ENCODE data around the gene C17orf107. TPM values are rescaled to one million over a fixed set of nuclear protein-coding genes. Genes with fewer than 3 reads are reported as not detected.

C17orf107 gene
- total and polyA plus RNA-seq, 2 of the 13 experiments (the other 11 are each of a cell fraction or from before 2014, with no cell fraction given), result 0.20 to 0.59 TPM

GRCh38 chr17:4948931-4949320 lies 49.6 kb downstream of the C17orf107 start (continued):
- TF ChIP-seq MED13 (CRISPR knock-in tag; IDR thresholded peaks at IDR 0.05) (0 out of 2 replicates have a peak, but pooled peaks have one; percentile 4), ZNF841 (CRISPR knock-in tag; IDR thresholded peaks at IDR 0.05; ENCODE audit: borderline replicate concordance) (no peak), THYN1 (CRISPR knock-in tag; IDR thresholded peaks at IDR 0.05; ENCODE audit: borderline replicate concordance, low read depth) (no peak), ZNF24 (IDR thresholded peaks at IDR 0.05) (no peak), MAX (IDR thresholded peaks at IDR 0.05) (peak; percentile 57; the same call in 1 of the 2 replicates), CBX1 (IDR thresholded peaks at IDR 0.05; ENCODE audit: low read depth) (no peak), ZNF772 (CRISPR knock-in tag; IDR thresholded peaks at IDR 0.05) (no peak), ZNF501 (CRISPR knock-in tag; IDR thresholded peaks at IDR 0.05) (no peak), ZBTB26 (CRISPR knock-in tag; IDR thresholded peaks at IDR 0.05; ENCODE audit: borderline replicate concordance) (no peak), ZKSCAN1 (IDR thresholded peaks at IDR 0.05; ENCODE audit: low read length) (no peak), ATM (IDR thresholded peaks at IDR 0.05; ENCODE audit: borderline replicate concordance) (no peak), ZNF672 (CRISPR knock-in tag; IDR thresholded peaks at IDR 0.05) (no peak), ZFP90 (CRISPR knock-in tag; IDR thresholded peaks at IDR 0.05; ENCODE audit: borderline replicate concordance) (no peak), GMEB1 (CRISPR knock-in tag; IDR thresholded peaks at IDR 0.05; ENCODE audit: borderline replicate concordance) (no peak), ASH2L (IDR thresholded peaks at IDR 0.05; ENCODE audit: insufficient read length, low read depth, low read length) (no peak), ZNF776 (CRISPR knock-in tag; IDR thresholded peaks at IDR 0.05) (no peak), ZNF30 (CRISPR knock-in tag; IDR thresholded peaks at IDR 0.05) (no peak), FOSL1 (CRISPR knock-in tag; IDR thresholded peaks at IDR 0.05; ENCODE audit: borderline replicate concordance) (no peak), MXD4 (CRISPR knock-in tag; IDR thresholded peaks at IDR 0.05) (no peak), SAFB2 (CRISPR knock-in tag; IDR thresholded peaks at IDR 0.05; ENCODE audit: borderline replicate concordance, low read depth) (no peak), HES4 (CRISPR knock-in tag; IDR thresholded peaks at IDR 0.05; ENCODE audit: borderline replicate concordance) (no peak), ZNF549 (CRISPR knock-in tag; IDR thresholded peaks at IDR 0.05) (no peak), PCBP2 (optimal IDR thresholded peaks at IDR 0.05; ENCODE audit: low read depth, low read length, poor library complexity, severe bottlenecking) (no peak), TGIF2 (CRISPR knock-in tag; IDR thresholded peaks at IDR 0.05) (peak; percentile 33; the same call in 1 of the 2 replicates), POLR2A (IDR thresholded peaks at IDR 0.05; ENCODE audit: insufficient read depth in 1 of 2, low read depth in 2 of 2, low read length in 2 of 2) (peak; percentile 50 to 64; a peak in 3 of 4 replicates), ATAD3A (CRISPR knock-in tag; IDR thresholded peaks at IDR 0.05) (no peak)
- TF ChIP-seq, protein P1, sequence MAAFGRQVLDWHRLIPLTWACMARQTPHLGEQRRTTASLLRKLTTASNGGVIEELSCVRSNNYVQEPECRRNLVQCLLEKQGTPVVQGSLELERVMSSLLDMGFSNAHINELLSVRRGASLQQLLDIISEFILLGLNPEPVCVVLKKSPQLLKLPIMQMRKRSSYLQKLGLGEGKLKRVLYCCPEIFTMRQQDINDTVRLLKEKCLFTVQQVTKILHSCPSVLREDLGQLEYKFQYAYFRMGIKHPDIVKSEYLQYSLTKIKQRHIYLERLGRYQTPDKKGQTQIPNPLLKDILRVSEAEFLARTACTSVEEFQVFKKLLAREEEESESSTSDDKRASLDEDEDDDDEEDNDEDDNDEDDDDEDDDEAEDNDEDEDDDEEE (CRISPR knock-in tag; IDR thresholded peaks at IDR 0.05), result peak; percentile 5; the same call in 1 of the 2 replicates
- TF ChIP-seq, protein P2, sequence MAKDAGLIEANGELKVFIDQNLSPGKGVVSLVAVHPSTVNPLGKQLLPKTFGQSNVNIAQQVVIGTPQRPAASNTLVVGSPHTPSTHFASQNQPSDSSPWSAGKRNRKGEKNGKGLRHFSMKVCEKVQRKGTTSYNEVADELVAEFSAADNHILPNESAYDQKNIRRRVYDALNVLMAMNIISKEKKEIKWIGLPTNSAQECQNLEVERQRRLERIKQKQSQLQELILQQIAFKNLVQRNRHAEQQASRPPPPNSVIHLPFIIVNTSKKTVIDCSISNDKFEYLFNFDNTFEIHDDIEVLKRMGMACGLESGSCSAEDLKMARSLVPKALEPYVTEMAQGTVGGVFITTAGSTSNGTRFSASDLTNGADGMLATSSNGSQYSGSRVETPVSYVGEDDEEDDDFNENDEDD (CRISPR knock-in tag; IDR thresholded peaks at IDR 0.05; ENCODE audit: borderline replicate concordance), result peak; percentile 37; the same call in 1 of the 2 replicates

All from HepG2 (cell line).